Chondrocyte (in vitro differentiated cells): ENCODE results near the gene FCHSD1. TPM values are rescaled to one million over a fixed set of nuclear protein-coding genes. Genes with fewer than 3 reads are reported as not detected.
A peak's percentile ranks its signal among the peaks of the same experiment; 100 is the strongest.

Experiments used
- DNase-seq: peaks from one replicate; pipeline ENCODE4 v3.0.0; 2021; ENCODE audit warnings: mixed read lengths, low spot score
- H3K27ac Mint-ChIP-seq: one replicate; pipeline ENCODE4 v1.8.0; 2021; ENCODE audit warnings: mild to moderate bottlenecking, moderate library complexity, mixed read lengths; ENCODE audit not compliant: unreplicated experiment
- H3K27me3 Mint-ChIP-seq: 2 replicates; pipeline ENCODE4 v1.8.0; 2021; ENCODE audit warnings: low read depth, mixed read lengths
- H3K36me3 Mint-ChIP-seq: 2 replicates; pipeline ENCODE4 v1.8.0; 2021; ENCODE audit warnings: low read depth, mixed read lengths
- H3K4me1 Mint-ChIP-seq: 2 replicates; pipeline ENCODE4 v1.8.0; 2021; ENCODE audit warnings: low read depth, mild to moderate bottlenecking, mixed read lengths
- H3K4me3 Mint-ChIP-seq: one replicate; pipeline ENCODE4 v1.8.0; 2021; ENCODE audit warnings: mild to moderate bottlenecking, moderate library complexity, mixed read lengths; ENCODE audit not compliant: unreplicated experiment
- H3K9me3 Mint-ChIP-seq: 2 replicates; pipeline ENCODE4 v1.8.0; 2021; ENCODE audit warnings: low read depth, mixed read lengths
- CTCF ChIP-seq: fragments of 200-600 bp; sonication (generic); IDR thresholded peaks from 2 replicates; pipeline ENCODE4 v1.5.0; 2021; ENCODE audit warnings: antibody characterized with exemption, mild to moderate bottlenecking, moderate library complexity
- total RNA-seq: library from RNA; stranded (reverse); gene quantifications from 3 replicates; pipeline ENCODE4 v1.2.1, GENCODE V29; 2021

Gene FCHSD1
- total RNA-seq, 1 donor from 2014 or later: 29.8 TPM

- DNase-seq: no peak
- peaks cover 12% of the 10 kb centered on the region for H3K4me1 Mint-ChIP-seq
- TF ChIP-seq CTCF: no peak
- H3K27me3 Mint-ChIP-seq: no peaks in the 10 kb centered on the region
- no peak overlapping the region for H3K4me3 Mint-ChIP-seq
- peaks cover 40% of the 10 kb centered on the region for H3K36me3 Mint-ChIP-seq
- no peak overlapping the region for H3K27ac Mint-ChIP-seq
- H3K9me3 Mint-ChIP-seq: no peaks in the 10 kb centered on the region
These were observed 28.0 kb downstream of the FCHSD1 start for GRCh38 chr5:141623186-141623585.

- Mint-ChIP-seq H3K27me3 (no peaks in the 10 kb centered on the region), H3K4me3 (peak within 1 kb of the TSS; percentile 89), H3K9me3 (no peaks in the 10 kb centered on the region), H3K36me3 (peaks cover 15% of the 10 kb centered on the region), H3K27ac (peak within 1 kb of the TSS; percentile 90), H3K4me1 (peaks cover 38% of the 10 kb centered on the region)
- DNase-seq: peak; percentile 97
- peak; percentile 98 for TF ChIP-seq CTCF
These were observed 32.2 kb downstream of the FCHSD1 start, which contains the start of gene DIAPH1 for GRCh38 chr5:141618804-141619554. DIAPH1 (minus strand) TSS chr5:141619000; CDS start chr5:141618914, 86 bp downstream.

- H3K4me3 Mint-ChIP-seq: peak overlapping the region; percentile 89
These were observed 33.0 kb downstream of the FCHSD1 start for GRCh38 chr5:141618030-141618803.

GRCh38 chr5:141617682-141618029 lies 33.6 kb downstream of the FCHSD1 start:
- H3K4me3 Mint-ChIP-seq: peak overlapping the region; percentile 89
- peaks cover 8% of the 10 kb centered on the region for H3K36me3 Mint-ChIP-seq
- H3K27ac Mint-ChIP-seq: peak overlapping the region; percentile 90
- no peaks in the 10 kb centered on the region for H3K27me3 Mint-ChIP-seq
- no peaks in the 10 kb centered on the region for H3K9me3 Mint-ChIP-seq
- H3K4me1 Mint-ChIP-seq: peaks cover 38% of the 10 kb centered on the region
- DNase-seq: no peak
- TF ChIP-seq CTCF: no peak

More at GRCh38 chr5:141618030-141618803, 33.0 kb downstream of the FCHSD1 start:
- H3K9me3 Mint-ChIP-seq: no peaks in the 10 kb centered on the region
- peaks cover 38% of the 10 kb centered on the region for H3K4me1 Mint-ChIP-seq
- H3K36me3 Mint-ChIP-seq: peaks cover 10% of the 10 kb centered on the region
- peak overlapping the region; percentile 90 for H3K27ac Mint-ChIP-seq
- no peaks in the 10 kb centered on the region for H3K27me3 Mint-ChIP-seq
- no peak for TF ChIP-seq CTCF
- DNase-seq: no peak

GRCh38 chr5:141617128-141617527 lies 34.1 kb downstream of the FCHSD1 start:
- TF ChIP-seq CTCF: no peak
- H3K4me3 Mint-ChIP-seq: peak overlapping the region; percentile 89
- H3K4me1 Mint-ChIP-seq: peaks cover 38% of the 10 kb centered on the region
- no peak for DNase-seq
- no peaks in the 10 kb centered on the region for H3K9me3 Mint-ChIP-seq
- peak overlapping the region; percentile 90 for H3K27ac Mint-ChIP-seq
- H3K36me3 Mint-ChIP-seq: peaks cover 7% of the 10 kb centered on the region
- H3K27me3 Mint-ChIP-seq: no peaks in the 10 kb centered on the region
